ENCODE measurements around the gene SLC45A3. TPM values are rescaled to one million over a fixed set of nuclear protein-coding genes. Genes with fewer than 3 reads are reported as not detected.
"Not testable (repeated sequence)": the region's sequence is repeated elsewhere in the genome, so short reads cannot be mapped to it uniquely, and the experiment has no call there.

The SLC45A3 gene
- total RNA-seq (under 1 TPM; 0.25 to 0.36 TPM), polyA plus RNA-seq (not detected), total RNA-seq (0 to 9.0 (median 2.1) reads per million in 6 experiments)

GRCh38 chr1:205680073-205680851, at the start of gene SLC45A3:
Gene SLC45A3, minus strand, starts transcription at chr1:205680509. Its CDS starts 15,853 bp downstream, at chr1:205664656.
- POLR2A ChIA-PET, result interaction anchor here (0.8 to 1.3 kb wide), 5 partner anchors 21 to 89 kb away, joined by 3 to 5 read pairs (median 3); partner anchors contain the start of gene NUCKS1
- H3K4me3 Mint-ChIP-seq, result peak within 1 kb of the TSS; percentile 71 to 88 (median 82)

GRCh38 chr1:205726619-205727125, 46.4 kb upstream of the SLC45A3 start:
- POLR2A ChIA-PET, result no interaction called here
- ATAC-seq (no peak), DNase-seq (no peak)
- H3K9me3 Mint-ChIP-seq, result no peaks in the 10 kb centered on the region
- peak overlapping the region in 2 of 10 donors; percentile 12 to 22 for H3K27ac Mint-ChIP-seq
- no peaks in the 10 kb centered on the region for H3K27me3 Mint-ChIP-seq
- H3K4me1 Mint-ChIP-seq, result peaks cover 10 to 44% (median 28%) of the 10 kb centered on the region in 4 donors
- peaks cover 0 to 87% (median 6%) of the 10 kb centered on the region in 3 donors for H3K36me3 Mint-ChIP-seq
- no peak overlapping the region for H3K4me3 Mint-ChIP-seq

More at GRCh38 chr1:205680073-205680851, at the start of gene SLC45A3:
- Mint-ChIP-seq H3K27me3 (peaks cover 0 to 15% (median 5%) of the 10 kb centered on the region in 5 donors), H3K27ac (peak within 1 kb of the TSS in 6 of 10 donors; percentile 16 to 74 (median 38)), H3K36me3 (no peaks in the 10 kb centered on the region), H3K4me1 (peaks cover 2 to 24% (median 14%) of the 10 kb centered on the region in 4 donors), H3K9me3 (no peaks in the 10 kb centered on the region)
- peak in 9 of 10 donors; percentile 21 to 70 (median 34) for DNase-seq
- peak; percentile 75 to 81 for ATAC-seq

GRCh38 chr1:205725514-205725913, 45.2 kb upstream of the SLC45A3 start:
- H3K4me3 Mint-ChIP-seq, result no peak overlapping the region
- POLR2A ChIA-PET, result interaction anchor here (2.4 kb wide), 1 partner anchor 24 kb away, joined by 7 read pairs; the partner anchor contains the start of gene NUCKS1
- H3K27me3 Mint-ChIP-seq, result no peaks in the 10 kb centered on the region
- H3K4me1 Mint-ChIP-seq, result peaks cover 10 to 37% (median 19%) of the 10 kb centered on the region in 4 donors
- no peak for DNase-seq
- no peaks in the 10 kb centered on the region for H3K9me3 Mint-ChIP-seq
- peaks cover 0 to 88% (median 14%) of the 10 kb centered on the region in 3 donors for H3K36me3 Mint-ChIP-seq
- peak overlapping the region in 2 of 10 donors; percentile 7 to 57 for H3K27ac Mint-ChIP-seq
- ATAC-seq, result no peak

GRCh38 chr1:205720740-205721139, 40.4 kb upstream of the SLC45A3 start:
- not testable (repeated sequence) for H3K27me3 Mint-ChIP-seq
- H3K36me3 Mint-ChIP-seq, result peaks cover 13 to 96% (median 32%) of the 10 kb centered on the region in 3 donors

GRCh38 chr1:205719762-205720161, 39.5 kb upstream of the SLC45A3 start:
- Mint-ChIP-seq H3K9me3 (no peaks in the 10 kb centered on the region), H3K27ac (peak overlapping the region in 5 of 10 donors; percentile 3 to 35 (median 26))

More at GRCh38 chr1:205720740-205721139, 40.4 kb upstream of the SLC45A3 start:
- H3K4me3 Mint-ChIP-seq, POLR2A ChIA-PET, ATAC-seq, DNase-seq, H3K9me3 Mint-ChIP-seq: not testable (repeated sequence)
- H3K27ac Mint-ChIP-seq, result peak overlapping the region in 2 of 10 donors; percentile 65 to 76
- peaks cover 6 to 22% (median 14%) of the 10 kb centered on the region in 4 donors for H3K4me1 Mint-ChIP-seq

GRCh38 chr1:205719015-205719414, 38.7 kb upstream of the SLC45A3 start:
- peak overlapping the region in 4 of 10 donors; percentile 3 to 53 (median 42) for H3K27ac Mint-ChIP-seq
- DNase-seq, result no peak
- POLR2A ChIA-PET, result no interaction called here
- no peaks in the 10 kb centered on the region for H3K27me3 Mint-ChIP-seq
- peaks cover 13 to 89% (median 29%) of the 10 kb centered on the region in 3 donors for H3K36me3 Mint-ChIP-seq
- no peak for ATAC-seq
- peaks cover 12 to 25% (median 16%) of the 10 kb centered on the region in 4 donors for H3K4me1 Mint-ChIP-seq
- no peaks in the 10 kb centered on the region for H3K9me3 Mint-ChIP-seq
- no peak overlapping the region for H3K4me3 Mint-ChIP-seq

More at GRCh38 chr1:205719762-205720161, 39.5 kb upstream of the SLC45A3 start:
- DNase-seq (no peak), ATAC-seq (no peak)
- H3K36me3 Mint-ChIP-seq, result peaks cover 13 to 95% (median 29%) of the 10 kb centered on the region in 3 donors
- peaks cover 12 to 25% (median 16%) of the 10 kb centered on the region in 4 donors for H3K4me1 Mint-ChIP-seq
- no peak overlapping the region for H3K4me3 Mint-ChIP-seq
- H3K27me3 Mint-ChIP-seq, result no peaks in the 10 kb centered on the region
- POLR2A ChIA-PET, result no interaction called here

GRCh38 chr1:205716371-205717132, 36.2 kb upstream of the SLC45A3 start:
- Mint-ChIP-seq H3K9me3 (no peaks in the 10 kb centered on the region), H3K27me3 (no peaks in the 10 kb centered on the region), H3K27ac (peak overlapping the region in 7 of 10 donors; percentile 10 to 75 (median 42)), H3K4me3 (no peak overlapping the region), H3K4me1 (peaks cover 9 to 23% (median 15%) of the 10 kb centered on the region in 4 donors), H3K36me3 (peaks cover 13 to 68% (median 27%) of the 10 kb centered on the region in 3 donors)
- POLR2A ChIA-PET, result no interaction called here
- DNase-seq, result no peak
- no peak for ATAC-seq

- no peak for DNase-seq
- H3K27me3 Mint-ChIP-seq, result no peaks in the 10 kb centered on the region
- POLR2A ChIA-PET, result no interaction called here
- peaks cover 13 to 58% (median 21%) of the 10 kb centered on the region in 3 donors for H3K36me3 Mint-ChIP-seq
- peak overlapping the region; percentile 11 to 75 (median 60) for H3K27ac Mint-ChIP-seq
- no peaks in the 10 kb centered on the region for H3K9me3 Mint-ChIP-seq
- H3K4me1 Mint-ChIP-seq, result peaks cover 11 to 29% (median 22%) of the 10 kb centered on the region in 4 donors
- no peak overlapping the region for H3K4me3 Mint-ChIP-seq
- peak in 1 of 2 donors; percentile 29 for ATAC-seq
Observed at GRCh38 chr1:205715628-205716027, 35.3 kb upstream of the SLC45A3 start.

- H3K27ac Mint-ChIP-seq, result peak overlapping the region in 8 of 10 donors; percentile 22 to 75 (median 60)
- POLR2A ChIA-PET, result interaction anchor here (0.6 to 1.5 kb wide), 2 partner anchors 35 to 1157 kb away, joined by 3 to 5 read pairs; no protein-coding TSS in a partner anchor
Observed at GRCh38 chr1:205714906-205715246, 34.6 kb upstream of the SLC45A3 start.

GRCh38 chr1:205714190-205714905, 34.0 kb upstream of the SLC45A3 start:
- DNase-seq, result no peak
- H3K9me3 Mint-ChIP-seq, result no peaks in the 10 kb centered on the region
- POLR2A ChIA-PET, result interaction anchor here (0.6 to 1.5 kb wide), 4 partner anchors 17 to 1157 kb away, joined by 3 to 5 read pairs (median 3); no protein-coding TSS in a partner anchor
- peaks cover 12 to 27% (median 24%) of the 10 kb centered on the region in 4 donors for H3K4me1 Mint-ChIP-seq
- H3K36me3 Mint-ChIP-seq, result peaks cover 9 to 52% (median 12%) of the 10 kb centered on the region in 3 donors
- H3K4me3 Mint-ChIP-seq, result no peak overlapping the region
- ATAC-seq, result no peak
- H3K27me3 Mint-ChIP-seq, result no peaks in the 10 kb centered on the region
- H3K27ac Mint-ChIP-seq, result peak overlapping the region in 5 of 10 donors; percentile 52 to 75 (median 64)

More at GRCh38 chr1:205714906-205715246, 34.6 kb upstream of the SLC45A3 start:
- Mint-ChIP-seq H3K36me3 (peaks cover 13 to 54% (median 16%) of the 10 kb centered on the region in 3 donors), H3K27me3 (no peaks in the 10 kb centered on the region), H3K4me3 (no peak overlapping the region), H3K9me3 (no peaks in the 10 kb centered on the region), H3K4me1 (peaks cover 12 to 29% (median 24%) of the 10 kb centered on the region in 4 donors)
- DNase-seq, result no peak
- ATAC-seq, result no peak
